Neural cell (in vitro differentiated cells): ENCODE measurements around the gene GOLGA7B.

ENCODE experiments used
- EZH2 ChIP-seq: fragments of 200-600, 300-800 bp; shearing (Covaris generic), sonication (generic); IDR thresholded peaks from 2 replicates; pipeline ENCODE4 v1.6.1; 2014; ENCODE audit warnings: antibody characterized with exemption, low read length, borderline replicate concordance, mild to moderate bottlenecking; ENCODE audit not compliant: insufficient read depth, poor library complexity, severe bottlenecking
- SMC3 ChIP-seq: fragments of 450-650 bp; conservative IDR thresholded peaks from 2 replicates; pipeline ENCODE4 v1.6.1; 2014; ENCODE audit warnings: antibody characterized with exemption, mild to moderate bottlenecking, moderate library complexity; ENCODE audit not compliant: poor library complexity
- TF ChIP-seq, protein P1 (sequence below): fragments of 450-650 bp; IDR thresholded peaks from 2 replicates; pipeline ENCODE4 v1.5.1; 2014; ENCODE audit warnings: antibody characterized with exemption, mild to moderate bottlenecking, moderate library complexity; ENCODE audit not compliant: poor library complexity, severe bottlenecking

- TF ChIP-seq, protein P1, sequence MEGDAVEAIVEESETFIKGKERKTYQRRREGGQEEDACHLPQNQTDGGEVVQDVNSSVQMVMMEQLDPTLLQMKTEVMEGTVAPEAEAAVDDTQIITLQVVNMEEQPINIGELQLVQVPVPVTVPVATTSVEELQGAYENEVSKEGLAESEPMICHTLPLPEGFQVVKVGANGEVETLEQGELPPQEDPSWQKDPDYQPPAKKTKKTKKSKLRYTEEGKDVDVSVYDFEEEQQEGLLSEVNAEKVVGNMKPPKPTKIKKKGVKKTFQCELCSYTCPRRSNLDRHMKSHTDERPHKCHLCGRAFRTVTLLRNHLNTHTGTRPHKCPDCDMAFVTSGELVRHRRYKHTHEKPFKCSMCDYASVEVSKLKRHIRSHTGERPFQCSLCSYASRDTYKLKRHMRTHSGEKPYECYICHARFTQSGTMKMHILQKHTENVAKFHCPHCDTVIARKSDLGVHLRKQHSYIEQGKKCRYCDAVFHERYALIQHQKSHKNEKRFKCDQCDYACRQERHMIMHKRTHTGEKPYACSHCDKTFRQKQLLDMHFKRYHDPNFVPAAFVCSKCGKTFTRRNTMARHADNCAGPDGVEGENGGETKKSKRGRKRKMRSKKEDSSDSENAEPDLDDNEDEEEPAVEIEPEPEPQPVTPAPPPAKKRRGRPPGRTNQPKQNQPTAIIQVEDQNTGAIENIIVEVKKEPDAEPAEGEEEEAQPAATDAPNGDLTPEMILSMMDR = no peak
- TF ChIP-seq EZH2 = no peak
- no peak for TF ChIP-seq SMC3
Observed at GRCh38 chr10:97888641-97889262, 39.1 kb downstream of the GOLGA7B start.
